ENCODE measurements around the gene EMX1.

Gene EMX1

DNA sequence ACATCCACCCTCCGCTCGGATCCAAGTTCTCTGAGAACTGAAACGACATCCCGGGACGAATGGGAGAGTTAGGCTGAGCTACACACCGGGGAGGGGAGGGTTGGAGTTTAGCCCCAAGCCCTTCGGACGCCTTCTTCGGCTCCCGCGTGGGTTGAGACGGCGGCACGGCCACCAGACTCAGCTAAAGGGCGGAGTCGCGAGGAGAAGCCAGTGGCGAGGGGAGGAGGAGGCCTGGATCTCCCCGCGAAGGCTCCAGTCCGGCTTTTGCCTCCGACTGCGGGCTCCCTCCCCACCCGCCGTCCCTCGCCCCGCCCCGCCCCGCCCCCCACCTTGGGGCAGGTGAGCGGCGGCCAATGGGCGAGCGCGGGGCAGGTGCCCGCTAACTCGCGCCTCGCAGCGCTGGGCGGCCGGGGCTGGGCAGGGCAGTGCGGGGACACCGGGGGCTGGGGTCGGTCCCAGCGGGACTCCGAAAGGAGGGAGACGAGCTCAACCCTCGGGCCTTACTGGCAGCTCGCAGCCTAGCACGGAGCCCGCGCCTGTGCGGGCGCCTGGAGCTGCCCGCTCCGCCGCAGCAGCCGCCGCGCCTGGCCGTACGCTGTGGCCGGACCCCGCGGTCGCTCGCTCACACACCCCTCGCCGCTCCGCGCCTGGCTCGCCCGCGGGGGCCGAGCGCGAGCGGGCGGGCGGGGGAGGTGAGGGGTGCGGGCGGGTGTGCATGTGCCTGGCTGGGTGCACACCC is at the start of gene EMX1:
EMX1 (plus strand) TSS at position 382 of the 739 bp plus-strand sequence; CDS start at position 716, 334 bp downstream.
- TF ChIP-seq, protein P1, sequence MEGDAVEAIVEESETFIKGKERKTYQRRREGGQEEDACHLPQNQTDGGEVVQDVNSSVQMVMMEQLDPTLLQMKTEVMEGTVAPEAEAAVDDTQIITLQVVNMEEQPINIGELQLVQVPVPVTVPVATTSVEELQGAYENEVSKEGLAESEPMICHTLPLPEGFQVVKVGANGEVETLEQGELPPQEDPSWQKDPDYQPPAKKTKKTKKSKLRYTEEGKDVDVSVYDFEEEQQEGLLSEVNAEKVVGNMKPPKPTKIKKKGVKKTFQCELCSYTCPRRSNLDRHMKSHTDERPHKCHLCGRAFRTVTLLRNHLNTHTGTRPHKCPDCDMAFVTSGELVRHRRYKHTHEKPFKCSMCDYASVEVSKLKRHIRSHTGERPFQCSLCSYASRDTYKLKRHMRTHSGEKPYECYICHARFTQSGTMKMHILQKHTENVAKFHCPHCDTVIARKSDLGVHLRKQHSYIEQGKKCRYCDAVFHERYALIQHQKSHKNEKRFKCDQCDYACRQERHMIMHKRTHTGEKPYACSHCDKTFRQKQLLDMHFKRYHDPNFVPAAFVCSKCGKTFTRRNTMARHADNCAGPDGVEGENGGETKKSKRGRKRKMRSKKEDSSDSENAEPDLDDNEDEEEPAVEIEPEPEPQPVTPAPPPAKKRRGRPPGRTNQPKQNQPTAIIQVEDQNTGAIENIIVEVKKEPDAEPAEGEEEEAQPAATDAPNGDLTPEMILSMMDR (IDR thresholded peaks at IDR 0.05; ENCODE audit: low read depth, low read length, missing control alignments): no peak
- Histone ChIP-seq H3K27me3 (replicated peaks) (peaks cover 95% of the 10 kb centered on the region), H3K4me3 (ENCODE audit: low read depth, low read length) (no peak within 1 kb of the TSS), H3K27ac (no peak within 1 kb of the TSS), H3K36me3 (replicated peaks) (no peaks in the 10 kb centered on the region)
- in situ Hi-C loops (cut with HindIII; ENCODE audit: low pct_ligation_motif_present, low sequenced_read_pairs): no loop called here
- no peak for DNase-seq

DNA sequence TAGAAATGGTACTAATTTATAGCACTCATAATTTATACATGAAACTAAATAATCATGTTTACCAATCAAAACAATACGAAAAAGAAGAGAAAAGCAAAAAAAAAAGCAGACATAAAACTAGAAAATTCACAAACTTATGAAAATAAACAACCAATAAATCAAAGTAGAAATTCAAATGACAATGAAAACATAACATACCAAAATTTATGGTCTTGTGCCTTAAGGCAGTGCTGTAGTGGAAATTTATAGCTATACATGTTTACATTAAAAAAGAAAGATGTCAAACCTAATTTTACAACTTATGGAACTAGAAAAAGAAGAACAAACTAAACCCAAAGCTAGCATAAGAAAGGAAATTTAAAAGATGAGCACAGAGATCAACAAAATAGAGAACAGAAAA is 46.3 kb upstream of the EMX1 start:
- TF ChIP-seq, protein P1 (IDR thresholded peaks at IDR 0.05; ENCODE audit: low read depth, low read length, missing control alignments): no peak
- no peak overlapping the region for H3K4me3 ChIP-seq (ENCODE audit: low read depth, low read length)
- in situ Hi-C loops (cut with HindIII; ENCODE audit: low pct_ligation_motif_present, low sequenced_read_pairs): no loop called here
- H3K27ac ChIP-seq: no peak overlapping the region
- no peak for DNase-seq
- H3K27me3 ChIP-seq (replicated peaks): no peaks in the 10 kb centered on the region
- H3K36me3 ChIP-seq (replicated peaks): no peaks in the 10 kb centered on the region

GRCh38 chr2:72871880-72872279 is 45.4 kb upstream of the EMX1 start:
- no peak for DNase-seq
- H3K27ac ChIP-seq: no peak overlapping the region
- H3K4me3 ChIP-seq (ENCODE audit: low read depth, low read length): no peak overlapping the region
- peaks cover 1% of the 10 kb centered on the region for H3K27me3 ChIP-seq (replicated peaks)
- no peaks in the 10 kb centered on the region for H3K36me3 ChIP-seq (replicated peaks)
- in situ Hi-C loops (cut with HindIII; ENCODE audit: low pct_ligation_motif_present, low sequenced_read_pairs): no loop called here
- TF ChIP-seq, protein P1 (IDR thresholded peaks at IDR 0.05; ENCODE audit: low read depth, low read length, missing control alignments): no peak

DNA sequence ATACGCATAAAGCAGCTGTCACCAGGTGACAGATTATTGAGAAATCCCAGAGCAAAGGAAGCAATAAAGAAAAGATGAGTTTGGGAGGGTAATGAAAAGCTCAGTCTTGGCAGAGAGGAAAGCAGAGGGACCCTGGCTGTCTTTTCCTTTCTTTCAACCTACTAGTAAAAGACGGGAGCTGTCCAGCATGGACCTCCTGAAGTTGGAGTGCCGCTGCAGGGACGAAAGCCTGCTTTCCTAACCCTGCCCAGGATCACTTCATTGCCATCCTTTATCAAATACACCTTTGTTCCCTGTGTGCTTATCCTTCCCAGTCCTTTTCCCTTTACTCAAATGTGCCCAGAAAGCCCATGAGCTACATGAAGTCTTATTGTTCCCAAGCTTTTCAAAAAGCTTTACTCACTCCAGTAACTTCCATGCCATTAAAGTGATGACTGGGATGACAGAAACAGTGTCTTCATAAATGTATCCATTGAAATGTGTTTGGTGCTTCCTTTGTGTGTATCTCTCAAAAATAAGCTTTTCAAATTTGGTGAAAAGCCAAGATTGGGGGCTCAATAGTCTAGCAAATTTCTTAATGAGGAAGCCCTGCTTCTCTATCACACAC is 33.9 kb upstream of the EMX1 start:
- peak; percentile 57 for DNase-seq
- TF ChIP-seq, protein P1 (IDR thresholded peaks at IDR 0.05; ENCODE audit: low read depth, low read length, missing control alignments): no peak

GRCh38 chr2:72886505-72887031 is 30.8 kb upstream of the EMX1 start:
- peaks cover 2% of the 10 kb centered on the region for H3K27me3 ChIP-seq (replicated peaks)
- in situ Hi-C loops (cut with HindIII; ENCODE audit: low pct_ligation_motif_present, low sequenced_read_pairs): no loop called here
- TF ChIP-seq, protein P1 (IDR thresholded peaks at IDR 0.05; ENCODE audit: low read depth, low read length, missing control alignments): no peak
- no peaks in the 10 kb centered on the region for H3K36me3 ChIP-seq (replicated peaks)
- no peak overlapping the region for H3K27ac ChIP-seq
- DNase-seq: no peak
- H3K4me3 ChIP-seq (ENCODE audit: low read depth, low read length): peak overlapping the region; percentile 59

More for the DNA sequence above, 33.9 kb upstream of the EMX1 start:
- no peak overlapping the region for H3K27ac ChIP-seq
- H3K27me3 ChIP-seq (replicated peaks): peaks cover 2% of the 10 kb centered on the region
- no peak overlapping the region for H3K4me3 ChIP-seq (ENCODE audit: low read depth, low read length)
- in situ Hi-C loops (cut with HindIII; ENCODE audit: low pct_ligation_motif_present, low sequenced_read_pairs): no loop called here
- no peaks in the 10 kb centered on the region for H3K36me3 ChIP-seq (replicated peaks)
